Measurements from ENCODE around the gene EGFL8.
"Not testable (repeated sequence)": the region's sequence is repeated elsewhere in the genome, so short reads cannot be mapped to it uniquely, and the experiment has no call there.

EGFL8 gene

DNA sequence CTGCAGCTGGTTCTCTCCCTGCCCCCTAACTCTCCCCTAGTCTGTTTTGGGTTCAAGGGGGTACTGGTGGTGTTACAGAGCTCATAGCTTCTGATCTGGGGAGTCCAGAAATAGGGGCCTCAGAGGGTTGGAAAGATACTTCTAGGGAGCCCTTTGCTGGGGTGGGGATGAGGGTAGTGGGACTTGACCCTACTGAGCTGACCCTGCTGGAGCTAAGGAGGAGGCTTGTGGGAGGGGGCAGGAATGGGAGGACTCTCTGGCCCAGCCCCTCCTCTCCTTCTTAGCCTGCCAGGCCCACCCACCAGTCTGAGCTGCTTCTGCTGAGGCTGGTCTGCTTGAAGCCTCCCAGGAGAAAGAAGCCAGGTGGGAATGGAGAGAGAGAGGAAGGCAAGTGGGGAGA is at the start of gene EGFL8:
EGFL8 (plus strand) TSS at position 301 of the 400 bp plus-strand sequence. CDS start 1,571 bp downstream, outside the sequence.
- no peak for DNase-seq

GRCh38 chr6:32114796-32115195 is 49.6 kb upstream of the EGFL8 start:
- no peak for DNase-seq

GRCh38 chr6:32115623-32116022 is 48.8 kb upstream of the EGFL8 start:
- DNase-seq, result no peak

DNA sequence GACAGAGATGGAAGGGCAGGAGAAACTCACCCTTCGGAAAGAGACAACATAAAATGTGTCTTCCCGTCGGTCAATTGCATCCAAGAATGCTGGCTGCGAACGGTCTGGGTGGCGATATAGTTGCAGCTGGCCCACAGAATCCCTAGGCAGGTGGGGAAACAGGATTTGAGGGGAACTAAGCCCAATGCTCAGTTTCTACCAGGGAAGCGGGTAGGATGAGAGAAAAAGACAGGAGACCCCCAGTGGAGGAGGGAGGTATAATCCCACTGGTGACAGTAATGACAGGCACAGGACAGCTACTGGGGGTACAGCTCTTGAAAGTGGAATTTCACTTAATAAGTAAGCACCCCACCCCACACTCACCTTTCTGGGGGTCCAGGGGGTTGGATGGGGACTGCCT is 47.7 kb upstream of the EGFL8 start:
- DNase-seq, result no peak

DNA sequence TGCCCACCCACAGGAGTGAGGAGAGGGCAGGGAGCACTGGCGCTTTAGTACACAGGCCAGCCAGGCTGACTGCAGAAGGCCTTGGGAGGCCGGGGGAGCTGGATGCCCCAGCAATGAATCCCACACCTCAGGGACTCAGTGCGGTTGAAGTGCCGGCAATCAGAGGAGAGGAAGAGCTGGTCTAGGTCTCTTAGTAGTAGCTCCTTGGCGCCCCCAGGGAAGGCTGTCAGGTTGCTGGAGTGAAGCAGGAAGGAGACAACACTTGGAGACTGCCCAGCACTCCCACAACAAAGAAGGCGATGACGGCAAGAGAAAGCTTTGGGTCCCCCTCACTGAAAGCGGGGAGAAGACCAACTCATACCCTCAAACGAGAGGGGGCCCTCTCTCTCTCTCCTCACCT is 46.9 kb upstream of the EGFL8 start:
- DNase-seq, result no peak

GRCh38 chr6:32118782-32119628 is 45.4 kb upstream of the EGFL8 start:
- peak; percentile 80 for DNase-seq

DNA sequence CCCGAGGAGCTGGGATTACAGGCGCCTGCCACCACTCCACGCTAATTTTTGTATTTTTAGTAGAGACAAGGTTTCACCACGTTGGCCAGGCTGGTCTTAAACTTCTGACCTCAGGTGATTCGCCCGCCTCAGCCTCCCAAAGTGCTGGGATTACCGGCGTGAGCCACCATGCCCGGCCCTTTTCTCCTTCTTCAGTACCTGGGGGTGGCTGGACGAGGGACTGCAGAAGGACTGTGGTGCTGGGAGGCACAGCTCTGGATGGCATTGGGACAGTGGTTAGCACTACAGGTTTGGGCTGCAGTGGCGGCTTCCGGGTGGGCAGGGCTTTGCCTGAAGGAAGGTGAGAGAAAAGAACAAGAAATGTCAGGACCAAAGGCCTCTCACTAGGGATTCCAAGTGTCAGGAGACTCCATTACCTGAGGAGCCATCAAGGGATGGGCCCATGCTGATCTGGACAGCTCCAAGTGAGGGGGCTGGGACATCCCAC is 43.8 kb upstream of the EGFL8 start:
- no peak for DNase-seq

DNA sequence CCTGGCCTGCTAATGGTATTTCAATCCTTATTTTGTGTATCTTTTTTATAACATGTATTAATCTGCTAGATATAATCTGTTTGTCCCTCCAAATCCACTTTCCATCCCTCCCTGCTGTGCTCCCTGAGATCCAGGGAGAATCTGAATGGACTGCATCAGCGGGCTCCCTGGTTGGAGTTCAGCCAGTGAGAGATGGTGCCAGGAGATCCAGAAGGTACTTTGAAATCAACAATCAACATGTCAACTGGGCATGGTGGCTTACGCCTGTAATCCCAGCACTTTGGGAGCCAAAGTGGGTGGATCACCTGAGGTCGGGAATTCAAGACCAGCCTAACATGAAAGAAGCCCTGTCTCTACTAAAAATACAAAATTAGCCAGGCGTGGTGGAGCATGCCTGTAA is 40.7 kb upstream of the EGFL8 start:
- no peak for DNase-seq

DNA sequence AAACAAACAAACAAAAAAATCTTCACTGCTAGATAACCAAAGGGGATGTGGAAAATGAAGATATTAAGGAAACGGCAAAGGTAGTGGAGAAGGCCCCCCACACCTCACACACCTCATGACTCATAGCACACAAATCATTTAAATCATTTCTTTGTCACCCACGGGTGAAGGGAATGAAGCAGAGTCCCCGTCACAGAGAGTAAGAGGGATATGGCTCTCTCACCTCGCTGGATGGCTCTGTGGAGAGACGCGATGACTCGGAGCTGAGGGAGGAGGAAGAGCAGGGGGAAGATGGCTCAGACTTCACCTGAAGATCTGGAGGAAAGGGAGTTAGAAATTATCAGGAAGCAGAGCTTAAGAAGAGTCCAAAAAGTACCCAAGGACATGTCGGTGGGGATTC is 37.5 kb upstream of the EGFL8 start:
- no peak for DNase-seq

DNA sequence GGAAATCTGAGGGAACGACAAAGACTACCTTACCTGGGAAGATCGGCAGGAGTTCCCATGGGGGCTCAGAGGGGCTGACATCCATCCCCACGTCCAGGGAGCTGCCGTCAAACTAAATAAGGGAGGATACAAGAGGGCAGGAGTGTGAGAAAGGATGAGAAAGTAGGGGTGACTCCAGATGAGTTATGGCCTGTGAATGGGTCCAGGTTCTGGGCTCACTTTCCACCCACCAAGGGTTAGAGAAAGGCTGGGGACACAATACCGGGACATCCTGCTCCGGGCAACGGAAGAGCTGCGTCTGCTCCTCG is 37.0 kb upstream of the EGFL8 start:
- no peak for DNase-seq

DNA sequence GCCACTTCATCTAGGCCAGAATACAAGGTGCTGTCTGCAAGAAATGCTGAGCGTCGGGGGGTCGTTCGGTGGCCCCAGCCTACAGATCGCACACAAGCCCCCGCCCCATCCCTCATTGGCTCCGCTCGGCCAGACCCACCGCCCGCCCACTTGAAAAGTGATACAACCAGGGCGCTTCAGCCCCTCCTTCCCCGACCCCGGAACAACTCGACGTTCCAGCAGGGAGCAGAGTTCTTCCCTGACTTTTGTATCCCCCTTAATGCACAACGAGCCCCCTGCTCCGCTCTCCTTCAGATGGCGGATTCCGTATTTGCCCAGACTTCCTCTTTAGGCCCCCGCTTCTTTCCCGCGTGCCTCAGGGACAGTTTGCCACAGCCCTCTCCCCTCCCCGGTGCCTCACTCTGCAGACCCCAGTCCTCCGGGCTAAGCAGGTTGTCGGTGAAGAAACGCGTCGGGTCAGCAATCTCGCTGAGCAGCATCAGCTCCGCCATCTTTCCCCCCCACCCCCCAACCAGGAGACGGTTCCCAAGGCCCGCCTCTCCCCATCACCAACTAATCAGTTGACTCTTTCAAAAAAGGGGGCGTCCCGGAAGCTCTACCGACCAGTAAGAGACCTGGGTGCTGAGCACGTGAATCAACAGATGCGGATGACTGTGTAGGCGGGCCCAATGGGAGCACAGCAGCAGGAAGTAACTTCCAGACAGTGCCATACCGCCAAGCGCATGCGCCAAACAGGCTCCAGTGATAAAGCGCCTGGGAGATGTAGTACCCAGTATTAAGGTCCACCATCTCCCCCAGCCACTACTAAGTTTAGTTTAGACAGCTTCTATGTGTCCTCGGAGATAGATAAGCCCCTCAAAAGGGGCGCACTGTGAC is 36.4 kb upstream of the EGFL8 start, which contains the start of gene ATF6B:
ATF6B (minus strand) TSS at position 530 of the 876 bp plus-strand sequence; CDS start at position 491, 39 bp downstream.
- peak; percentile 99 for DNase-seq

DNA sequence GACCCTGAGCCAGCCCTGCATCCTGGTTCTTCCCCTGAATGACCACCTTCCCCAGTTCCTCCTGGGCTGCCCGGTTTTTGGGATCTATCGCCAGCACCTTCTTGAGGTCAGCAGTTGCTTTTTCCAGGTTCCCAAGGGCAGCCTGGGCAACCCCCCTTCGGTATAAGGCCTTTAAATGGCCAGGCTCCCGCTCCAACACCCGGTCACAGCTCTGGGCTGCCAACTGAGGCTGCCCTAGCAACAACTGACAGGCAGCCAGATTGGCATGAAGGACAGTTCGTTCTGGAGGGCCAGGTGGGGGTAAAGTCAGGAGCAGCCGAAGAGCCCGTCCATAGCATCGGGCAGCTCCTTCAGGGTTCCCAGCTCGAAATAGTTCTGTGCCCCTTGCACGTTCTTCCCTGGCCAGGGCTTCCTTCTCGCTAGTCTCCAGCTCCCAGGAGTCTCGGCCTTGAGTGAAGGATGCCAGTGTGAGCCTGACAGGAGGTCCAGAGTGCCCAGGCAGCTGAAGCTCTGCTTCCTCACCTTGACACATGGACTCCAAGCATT is 35.6 kb upstream of the EGFL8 start:
- no peak for DNase-seq

- no peak for DNase-seq
Measured at GRCh38 chr6:32129297-32130088, 34.9 kb upstream of the EGFL8 start.

DNA sequence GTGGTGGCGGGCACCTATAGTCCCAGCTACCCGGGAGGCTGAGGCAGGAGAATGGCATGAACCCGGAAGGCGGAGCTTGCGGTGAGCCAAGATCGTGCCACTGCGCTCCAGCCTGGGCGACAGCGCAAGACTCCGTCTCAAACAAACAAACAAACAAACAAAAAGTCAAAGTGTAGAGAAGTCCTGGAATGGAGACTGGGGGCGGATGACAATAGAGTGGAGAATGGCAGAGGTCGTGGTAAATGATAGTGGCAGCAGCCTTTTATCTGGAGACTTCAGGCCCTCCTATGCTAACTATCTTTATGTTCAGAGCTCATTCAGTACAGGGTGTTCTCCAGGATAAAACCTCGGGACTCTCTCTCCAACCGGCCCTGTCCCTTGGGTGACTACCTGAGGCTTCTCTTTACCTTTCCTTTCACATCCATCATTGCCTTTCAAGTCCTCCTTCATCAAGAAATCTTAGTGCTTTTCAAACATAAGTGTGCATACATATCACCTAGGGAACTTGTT is 32.9 kb upstream of the EGFL8 start:
- no peak for DNase-seq

GRCh38 chr6:32132110-32132509 is 32.3 kb upstream of the EGFL8 start:
- no peak for DNase-seq

- DNase-seq, result no peak
Measured at GRCh38 chr6:32133786-32134185, 30.6 kb upstream of the EGFL8 start.

GRCh38 chr6:32137454-32137853 is 26.9 kb upstream of the EGFL8 start:
- no peak for DNase-seq

GRCh38 chr6:32139590-32139989 is 24.8 kb upstream of the EGFL8 start:
- no peak for DNase-seq

- DNase-seq, result no peak
Measured at GRCh38 chr6:32140420-32141046, 23.9 kb upstream of the EGFL8 start.

- not testable (repeated sequence) for DNase-seq
Measured at GRCh38 chr6:32144238-32144637, 20.2 kb upstream of the EGFL8 start.

GRCh38 chr6:32146287-32146686 is 18.1 kb upstream of the EGFL8 start:
- no peak for DNase-seq

DNA sequence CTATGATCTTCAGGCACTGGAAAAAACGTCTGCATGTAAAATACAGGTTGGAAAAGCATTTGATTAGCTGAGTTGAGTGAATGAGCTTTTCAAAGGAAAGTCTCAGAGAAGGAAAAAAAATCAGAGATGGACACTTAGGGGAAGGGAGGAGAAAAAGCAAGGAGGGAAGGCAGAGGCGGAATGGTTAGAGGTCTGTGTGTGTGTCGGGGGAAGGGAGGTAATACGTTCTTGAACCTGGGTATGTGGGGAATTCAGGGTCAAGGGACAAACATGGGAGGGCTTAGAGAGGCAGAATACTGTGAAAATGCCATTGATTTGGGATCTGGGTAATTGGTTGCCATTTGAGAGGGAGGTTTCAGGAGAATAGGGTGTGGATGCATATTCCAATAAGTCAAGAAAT is 17.7 kb upstream of the EGFL8 start:
- DNase-seq, result no peak

Data from DMS153 (cell line).